Measurements from ENCODE around the gene EDAR. TPM values are rescaled to one million over a fixed set of nuclear protein-coding genes. Genes with fewer than 3 reads are reported as not detected.
A peak's percentile ranks its signal among the peaks of the same experiment; 100 is the strongest.

EDAR gene
- polyA plus RNA-seq, 3 donors, result not detected

- H3K9me3 ChIP-seq (replicated peaks in 1 of 2; ENCODE audit: control insufficient read depth in 1 of 2, insufficient read depth in 1 of 2, low read length in 2 of 2), result no peaks in the 10 kb centered on the region
- no peak overlapping the region for H3K9ac ChIP-seq (ENCODE audit: insufficient read depth, low read length, poor library complexity, severe bottlenecking)
- TF ChIP-seq CTCF (IDR thresholded peaks at IDR 0.05), result no peak
- Mint-ChIP-seq H3K27ac (peak overlapping the region in 1 of 7 donors; percentile 33), H3K4me1 (peaks cover 1% of the 10 kb centered on the region), H3K27me3 (ENCODE audit: low read depth in 3 of 3) (peaks cover 0 to 8% (median 3%) of the 10 kb centered on the region in 3 donors), H3K36me3 (no peaks in the 10 kb centered on the region), H3K4me3 (no peak overlapping the region), H3K9me3 (peaks cover 0 to 2% (median 0%) of the 10 kb centered on the region in 7 donors)
- H3K4me2 ChIP-seq (replicated peaks; ENCODE audit: extremely low read depth, low read length, poor library complexity, severe bottlenecking), result no peak overlapping the region
- H2AFZ ChIP-seq (ENCODE audit: insufficient read depth, low read depth, low read length, poor library complexity, severe bottlenecking), result no peak overlapping the region
- no peak for DNase-seq
- no peak overlapping the region for H3K4me3 ChIP-seq (replicated peaks in 1 of 3; ENCODE audit: low read depth in 2 of 3, low read length in 3 of 3)
- no peak overlapping the region for H3K27ac ChIP-seq (ENCODE audit: low read depth in 1 of 2, low read length in 2 of 2)
- no peaks in the 10 kb centered on the region for H3K27me3 ChIP-seq (ENCODE audit: control insufficient read depth in 2 of 2, insufficient read depth in 2 of 2, low read length in 2 of 2)
- intact Hi-C loops (cut with micrococcal nuclease), result no loop called here
- H4K20me1 ChIP-seq (ENCODE audit: insufficient read depth, low read length), result no peaks in the 10 kb centered on the region
- WGBS (ENCODE audit: insufficient coverage), result 32% methylated on average over 11 of the region's 14 CpGs
- no peaks in the 10 kb centered on the region for H3K79me2 ChIP-seq (ENCODE audit: insufficient read depth, low read length)
- H3K4me1 ChIP-seq (ENCODE audit: control insufficient read depth in 1 of 2, insufficient read depth in 2 of 2, low read length in 2 of 2), result no peaks in the 10 kb centered on the region
- H3K36me3 ChIP-seq (replicated peaks in 1 of 2; ENCODE audit: control insufficient read depth in 1 of 2, insufficient read depth in 2 of 2, low read length in 2 of 2), result no peaks in the 10 kb centered on the region
Observed at GRCh38 chr2:108916796-108917421, 72.1 kb downstream of the EDAR start.

GRCh38 chr2:108916122-108916795, 72.8 kb downstream of the EDAR start:
- H3K4me1 Mint-ChIP-seq, result peaks cover 1% of the 10 kb centered on the region
- H3K27me3 Mint-ChIP-seq (ENCODE audit: low read depth in 3 of 3), result peaks cover 0 to 8% (median 3%) of the 10 kb centered on the region in 3 donors
- Histone ChIP-seq H3K4me2 (replicated peaks; ENCODE audit: extremely low read depth, low read length, poor library complexity, severe bottlenecking) (no peak overlapping the region), H3K27me3 (ENCODE audit: control insufficient read depth in 2 of 2, insufficient read depth in 2 of 2, low read length in 2 of 2) (no peaks in the 10 kb centered on the region), H3K27ac (ENCODE audit: low read depth in 1 of 2, low read length in 2 of 2) (no peak overlapping the region), H3K36me3 (replicated peaks in 1 of 2; ENCODE audit: control insufficient read depth in 1 of 2, insufficient read depth in 2 of 2, low read length in 2 of 2) (no peaks in the 10 kb centered on the region), H4K20me1 (ENCODE audit: insufficient read depth, low read length) (no peaks in the 10 kb centered on the region), H2AFZ (ENCODE audit: insufficient read depth, low read depth, low read length, poor library complexity, severe bottlenecking) (no peak overlapping the region), H3K9ac (ENCODE audit: insufficient read depth, low read length, poor library complexity, severe bottlenecking) (no peak overlapping the region), H3K79me2 (ENCODE audit: insufficient read depth, low read length) (no peaks in the 10 kb centered on the region), H3K9me3 (replicated peaks in 1 of 2; ENCODE audit: control insufficient read depth in 1 of 2, insufficient read depth in 1 of 2, low read length in 2 of 2) (no peaks in the 10 kb centered on the region), H3K4me3 (replicated peaks in 1 of 3; ENCODE audit: low read depth in 2 of 3, low read length in 3 of 3) (no peak overlapping the region), H3K4me1 (ENCODE audit: control insufficient read depth in 1 of 2, insufficient read depth in 2 of 2, low read length in 2 of 2) (no peaks in the 10 kb centered on the region)
- no peak for TF ChIP-seq CTCF (IDR thresholded peaks at IDR 0.05)
- no peaks in the 10 kb centered on the region for H3K36me3 Mint-ChIP-seq
- 38% methylated on average over 10 of the region's 15 CpGs for WGBS (ENCODE audit: insufficient coverage)
- no peak overlapping the region for H3K27ac Mint-ChIP-seq
- intact Hi-C loops (cut with micrococcal nuclease), result no loop called here
- H3K4me3 Mint-ChIP-seq, result no peak overlapping the region
- peaks cover 0 to 2% (median 0%) of the 10 kb centered on the region in 7 donors for H3K9me3 Mint-ChIP-seq
- no peak for DNase-seq
